Measurements from ENCODE around the gene SORCS3. TPM values are rescaled to one million over a fixed set of nuclear protein-coding genes. Genes with fewer than 3 reads are reported as not detected.
A peak's percentile ranks its signal among the peaks of the same experiment; 100 is the strongest.

Gene SORCS3
- polyA plus RNA-seq, 1 donor (not counting 4 experiments of a cell fraction or from before 2014, with no cell fraction given) = not detected

DNA sequence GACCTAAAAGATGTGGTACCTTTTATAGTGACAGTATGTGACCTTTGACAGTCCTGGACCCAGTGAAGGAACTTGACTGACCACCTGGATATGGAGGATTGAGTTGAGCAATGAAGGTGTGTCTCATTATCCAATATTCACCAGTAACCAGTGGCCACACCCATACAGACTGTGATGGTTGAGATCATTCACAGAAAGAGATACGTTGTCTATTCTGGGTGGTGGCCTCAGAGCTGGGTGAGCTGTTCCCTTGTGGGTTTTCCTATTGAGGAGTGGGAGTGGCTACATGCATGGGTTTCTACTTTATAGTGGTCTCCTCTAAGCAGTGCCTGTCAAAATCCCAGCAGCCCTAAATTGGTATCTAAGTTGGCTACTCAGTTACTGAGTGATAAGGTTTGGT is 507.4 kb downstream of the SORCS3 start:
- H3K9ac ChIP-seq (ENCODE audit: control insufficient read depth, extremely low read depth, insufficient read depth, low read length) = no peak overlapping the region
- DNase-seq (ENCODE audit: low read depth, low spot score) (no peak), FAIRE-seq (no peak)
- no peaks in the 10 kb centered on the region for H3K79me2 ChIP-seq (ENCODE audit: control insufficient read depth, insufficient read depth, low read length)
- dilution Hi-C loops (cut with MboI; ENCODE audit: extremely low pct_ligation_motif_present, low sequenced_read_pairs) = no loop called here
- H3K9me3 ChIP-seq (ENCODE audit: control insufficient read depth, low read depth, low read length) = no peaks in the 10 kb centered on the region
- H2AFZ ChIP-seq (ENCODE audit: control insufficient read depth, low read length) = no peak overlapping the region
- H3K4me2 ChIP-seq (ENCODE audit: control insufficient read depth, extremely low read depth, insufficient read depth, low read depth, low read length) = no peak overlapping the region
- no peaks in the 10 kb centered on the region for H3K27me3 ChIP-seq (ENCODE audit: control insufficient read depth, extremely low read depth, insufficient read depth, low read length)
- TF ChIP-seq, protein P1, sequence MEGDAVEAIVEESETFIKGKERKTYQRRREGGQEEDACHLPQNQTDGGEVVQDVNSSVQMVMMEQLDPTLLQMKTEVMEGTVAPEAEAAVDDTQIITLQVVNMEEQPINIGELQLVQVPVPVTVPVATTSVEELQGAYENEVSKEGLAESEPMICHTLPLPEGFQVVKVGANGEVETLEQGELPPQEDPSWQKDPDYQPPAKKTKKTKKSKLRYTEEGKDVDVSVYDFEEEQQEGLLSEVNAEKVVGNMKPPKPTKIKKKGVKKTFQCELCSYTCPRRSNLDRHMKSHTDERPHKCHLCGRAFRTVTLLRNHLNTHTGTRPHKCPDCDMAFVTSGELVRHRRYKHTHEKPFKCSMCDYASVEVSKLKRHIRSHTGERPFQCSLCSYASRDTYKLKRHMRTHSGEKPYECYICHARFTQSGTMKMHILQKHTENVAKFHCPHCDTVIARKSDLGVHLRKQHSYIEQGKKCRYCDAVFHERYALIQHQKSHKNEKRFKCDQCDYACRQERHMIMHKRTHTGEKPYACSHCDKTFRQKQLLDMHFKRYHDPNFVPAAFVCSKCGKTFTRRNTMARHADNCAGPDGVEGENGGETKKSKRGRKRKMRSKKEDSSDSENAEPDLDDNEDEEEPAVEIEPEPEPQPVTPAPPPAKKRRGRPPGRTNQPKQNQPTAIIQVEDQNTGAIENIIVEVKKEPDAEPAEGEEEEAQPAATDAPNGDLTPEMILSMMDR (optimal IDR thresholded peaks at IDR 0.05 in 1 of 3, IDR thresholded peaks at IDR 0.05 in 1 of 3, conservative IDR thresholded peaks at IDR 0.05 in 1 of 3; ENCODE audit: extremely low read depth in 1 of 3, insufficient read depth in 2 of 3, low read length in 3 of 3) = no peak
- H3K36me3 ChIP-seq (ENCODE audit: control insufficient read depth in 2 of 2, extremely low read depth in 1 of 2, insufficient read depth in 2 of 2, low read length in 2 of 2) = no peaks in the 10 kb centered on the region
- H3K9me1 ChIP-seq (ENCODE audit: control insufficient read depth, extremely low read depth, insufficient read depth, low read length) = no peaks in the 10 kb centered on the region
- H4K20me1 ChIP-seq (ENCODE audit: control insufficient read depth, extremely low read depth, insufficient read depth, low read length) = no peaks in the 10 kb centered on the region
- no peaks in the 10 kb centered on the region for H3K4me1 ChIP-seq (ENCODE audit: control insufficient read depth, extremely low read depth, insufficient read depth, low read length)
- no peak overlapping the region for H3K4me3 ChIP-seq (ENCODE audit: control insufficient read depth in 2 of 3, extremely low read depth in 1 of 3, insufficient read depth in 2 of 3, low read depth in 1 of 3, low read length in 3 of 3)
- peak overlapping the region; percentile 4 for H3K27ac ChIP-seq (ENCODE audit: control insufficient read depth, insufficient read depth, low read length)

DNA sequence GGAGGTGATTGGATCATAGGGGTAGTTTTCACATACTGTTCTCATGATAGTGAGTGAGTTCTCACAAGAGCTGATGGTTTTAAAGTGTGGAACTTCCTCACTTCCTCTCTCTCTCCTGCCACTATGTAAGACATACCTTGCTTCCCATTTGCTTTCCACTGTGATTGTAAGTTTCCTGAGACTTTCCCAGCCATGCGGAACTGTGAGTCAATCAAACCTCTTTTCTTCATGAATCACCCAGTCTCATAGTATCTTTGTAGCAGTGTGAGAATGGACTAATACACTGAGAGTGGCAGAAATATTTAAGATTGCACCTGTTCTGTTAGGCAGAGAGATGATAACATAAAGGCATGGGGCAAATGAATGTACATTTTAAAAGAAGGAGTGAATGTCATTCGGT is 507.8 kb downstream of the SORCS3 start:
- Histone ChIP-seq H3K4me2 (ENCODE audit: control insufficient read depth, extremely low read depth, insufficient read depth, low read depth, low read length) (no peak overlapping the region), H3K4me3 (ENCODE audit: control insufficient read depth in 2 of 3, extremely low read depth in 1 of 3, insufficient read depth in 2 of 3, low read depth in 1 of 3, low read length in 3 of 3) (no peak overlapping the region), H3K9me3 (ENCODE audit: control insufficient read depth, low read depth, low read length) (no peaks in the 10 kb centered on the region), H4K20me1 (ENCODE audit: control insufficient read depth, extremely low read depth, insufficient read depth, low read length) (no peaks in the 10 kb centered on the region), H3K27ac (ENCODE audit: control insufficient read depth, insufficient read depth, low read length) (peak overlapping the region; percentile 18), H2AFZ (ENCODE audit: control insufficient read depth, low read length) (no peak overlapping the region), H3K4me1 (ENCODE audit: control insufficient read depth, extremely low read depth, insufficient read depth, low read length) (no peaks in the 10 kb centered on the region), H3K9me1 (ENCODE audit: control insufficient read depth, extremely low read depth, insufficient read depth, low read length) (no peaks in the 10 kb centered on the region), H3K36me3 (ENCODE audit: control insufficient read depth in 2 of 2, extremely low read depth in 1 of 2, insufficient read depth in 2 of 2, low read length in 2 of 2) (no peaks in the 10 kb centered on the region), H3K79me2 (ENCODE audit: control insufficient read depth, insufficient read depth, low read length) (no peaks in the 10 kb centered on the region), H3K9ac (ENCODE audit: control insufficient read depth, extremely low read depth, insufficient read depth, low read length) (no peak overlapping the region), H3K27me3 (ENCODE audit: control insufficient read depth, extremely low read depth, insufficient read depth, low read length) (no peaks in the 10 kb centered on the region)
- DNase-seq (ENCODE audit: low read depth, low spot score) = no peak
- no peak for TF ChIP-seq EZH2 (IDR thresholded peaks at IDR 0.05; ENCODE audit: low read length)
- TF ChIP-seq, protein P1 (optimal IDR thresholded peaks at IDR 0.05 in 1 of 3, IDR thresholded peaks at IDR 0.05 in 1 of 3, conservative IDR thresholded peaks at IDR 0.05 in 1 of 3; ENCODE audit: extremely low read depth in 1 of 3, insufficient read depth in 2 of 3, low read length in 3 of 3) = no peak
- dilution Hi-C loops (cut with MboI; ENCODE audit: extremely low pct_ligation_motif_present, low sequenced_read_pairs) = no loop called here
- no peak for FAIRE-seq
